DMS 273 (cell line): Measurements from ENCODE around the gene SLC26A6.

Source experiments
- DNase-seq: peaks from one replicate; lab custom pipeline; 2025; ENCODE audit not compliant: unreplicated experiment; lab: John Stamatoyannopoulos, UW

SLC26A6 gene

GRCh38 chr3:48635222-48636021 lies at the start of gene SLC26A6:
SLC26A6 (minus strand) TSS chr3:48635461; CDS start chr3:48635393, 68 bp downstream.
- DNase-seq, result peak; percentile 97

- peak; percentile 14 for DNase-seq
Observed at GRCh38 chr3:48684480-48685143, 49.4 kb upstream of the SLC26A6 start.

- DNase-seq, result no peak
Observed at GRCh38 chr3:48684054-48684349, 48.7 kb upstream of the SLC26A6 start.

- DNase-seq, result no peak
Observed at GRCh38 chr3:48682786-48683185, 47.5 kb upstream of the SLC26A6 start.

- no peak for DNase-seq
Observed at GRCh38 chr3:48681974-48682610, 46.8 kb upstream of the SLC26A6 start.

- DNase-seq, result no peak
Observed at GRCh38 chr3:48681541-48681880, 46.2 kb upstream of the SLC26A6 start.

- no peak for DNase-seq
Observed at GRCh38 chr3:48680811-48681540, 45.7 kb upstream of the SLC26A6 start.

GRCh38 chr3:48679411-48680391 lies 44.4 kb upstream of the SLC26A6 start:
- no peak for DNase-seq

GRCh38 chr3:48678566-48679380 lies 43.5 kb upstream of the SLC26A6 start:
- no peak for DNase-seq

- DNase-seq, result no peak
Observed at GRCh38 chr3:48678056-48678455, 42.8 kb upstream of the SLC26A6 start.

- no peak for DNase-seq
Observed at GRCh38 chr3:48674505-48674904, 39.2 kb upstream of the SLC26A6 start.

GRCh38 chr3:48672522-48672921 lies 37.3 kb upstream of the SLC26A6 start:
- no peak for DNase-seq

- DNase-seq, result peak; percentile 34
Observed at GRCh38 chr3:48664929-48665328, 29.7 kb upstream of the SLC26A6 start.

GRCh38 chr3:48664313-48664644 lies 29.0 kb upstream of the SLC26A6 start:
- no peak for DNase-seq

- DNase-seq, result peak; percentile 98
Observed at GRCh38 chr3:48663489-48664312, 28.4 kb upstream of the SLC26A6 start.

- DNase-seq, result peak; percentile 91
Observed at GRCh38 chr3:48662753-48663488, 27.7 kb upstream of the SLC26A6 start, which contains the start of gene CELSR3. CELSR3 (minus strand) TSS chr3:48662886; CDS start chr3:48662634, 252 bp downstream.

GRCh38 chr3:48662145-48662752 lies 27.0 kb upstream of the SLC26A6 start:
- DNase-seq, result no peak
